ENCODE measurements around the gene ARL6IP6. TPM values are rescaled to one million over a fixed set of nuclear protein-coding genes. Genes with fewer than 3 reads are reported as not detected.
"Not testable (repeated sequence)": the region's sequence is repeated elsewhere in the genome, so short reads cannot be mapped to it uniquely, and the experiment has no call there.

Gene ARL6IP6
- polyA plus RNA-seq, 4 donors: 54.8 to 61.7 (median 58.9) TPM

GRCh38 chr2:152720794-152721193 is 2.4 kb downstream of the ARL6IP6 start:
- DNase-seq (ENCODE audit: low read depth in 4 of 4, low spot score in 2 of 4): no peak

GRCh38 chr2:152722639-152723038 is 4.2 kb downstream of the ARL6IP6 start:
- DNase-seq (ENCODE audit: low read depth in 4 of 4, low spot score in 2 of 4): not testable (repeated sequence)

- DNase-seq (ENCODE audit: low read depth in 4 of 4, low spot score in 2 of 4): no peak
These were observed 5.5 kb downstream of the ARL6IP6 start for GRCh38 chr2:152723918-152724317.

- no peak for DNase-seq (ENCODE audit: low read depth in 4 of 4, low spot score in 2 of 4)
These were observed 11.4 kb downstream of the ARL6IP6 start for GRCh38 chr2:152729844-152730243.

GRCh38 chr2:152730591-152731333 is 12.3 kb downstream of the ARL6IP6 start:
- no peak for DNase-seq (ENCODE audit: low read depth in 4 of 4, low spot score in 2 of 4)

- not testable (repeated sequence) for DNase-seq (ENCODE audit: low read depth in 4 of 4, low spot score in 2 of 4)
These were observed 19.1 kb downstream of the ARL6IP6 start for GRCh38 chr2:152737509-152737908.

GRCh38 chr2:152738438-152738837 is 20.0 kb downstream of the ARL6IP6 start:
- no peak for DNase-seq (ENCODE audit: low read depth in 4 of 4, low spot score in 2 of 4)

- not testable (repeated sequence) for DNase-seq (ENCODE audit: low read depth in 4 of 4, low spot score in 2 of 4)
These were observed 21.3 kb downstream of the ARL6IP6 start for GRCh38 chr2:152739705-152740104.

GRCh38 chr2:152740743-152741328 is 22.4 kb downstream of the ARL6IP6 start:
- DNase-seq (ENCODE audit: low read depth in 4 of 4, low spot score in 2 of 4): no peak

- no peak for DNase-seq (ENCODE audit: low read depth in 4 of 4, low spot score in 2 of 4)
These were observed 24.6 kb downstream of the ARL6IP6 start for GRCh38 chr2:152743002-152743401.

GRCh38 chr2:152747751-152748150 is 29.3 kb downstream of the ARL6IP6 start:
- DNase-seq (ENCODE audit: low read depth in 4 of 4, low spot score in 2 of 4): not testable (repeated sequence)

- DNase-seq (ENCODE audit: low read depth in 4 of 4, low spot score in 2 of 4): no peak
These were observed 36.6 kb downstream of the ARL6IP6 start for GRCh38 chr2:152755029-152755428.

- no peak for DNase-seq (ENCODE audit: low read depth in 4 of 4, low spot score in 2 of 4)
These were observed 41.1 kb downstream of the ARL6IP6 start for GRCh38 chr2:152759290-152760072.

GRCh38 chr2:152761214-152761613 is 42.8 kb downstream of the ARL6IP6 start:
- DNase-seq (ENCODE audit: low read depth in 4 of 4, low spot score in 2 of 4): no peak

- no peak for DNase-seq (ENCODE audit: low read depth in 4 of 4, low spot score in 2 of 4)
These were observed 43.8 kb downstream of the ARL6IP6 start for GRCh38 chr2:152762202-152762601.

GRCh38 chr2:152763208-152763607 is 44.8 kb downstream of the ARL6IP6 start:
- DNase-seq (ENCODE audit: low read depth in 4 of 4, low spot score in 2 of 4): not testable (repeated sequence)

- no peak for DNase-seq (ENCODE audit: low read depth in 4 of 4, low spot score in 2 of 4)
These were observed 45.2 kb downstream of the ARL6IP6 start for GRCh38 chr2:152763651-152764050.

GRCh38 chr2:152766928-152767327 is 48.5 kb downstream of the ARL6IP6 start:
- no peak for DNase-seq (ENCODE audit: low read depth in 4 of 4, low spot score in 2 of 4)

- no peak for DNase-seq (ENCODE audit: low read depth in 4 of 4, low spot score in 2 of 4)
These were observed 62.8 kb downstream of the ARL6IP6 start for GRCh38 chr2:152781175-152781574.

GRCh38 chr2:152782171-152782570 is 63.8 kb downstream of the ARL6IP6 start:
- no peak for DNase-seq (ENCODE audit: low read depth in 4 of 4, low spot score in 2 of 4)

GRCh38 chr2:152790883-152791282 is 72.5 kb downstream of the ARL6IP6 start:
- no peak for DNase-seq (ENCODE audit: low read depth in 4 of 4, low spot score in 2 of 4)
